ENCODE measurements around the gene SRSF8. TPM values are rescaled to one million over a fixed set of nuclear protein-coding genes. Genes with fewer than 3 reads are reported as not detected.
A peak's percentile ranks its signal among the peaks of the same experiment; 100 is the strongest.

Gene SRSF8
- total RNA-seq, 1 donor from 2014 or later, result 42.9 TPM

- no peak overlapping the region for H3K27ac ChIP-seq
- DNase-seq (no peak), ATAC-seq (no peak)
- no peaks in the 10 kb centered on the region for H3K27me3 ChIP-seq (ENCODE audit: low read depth)
- peaks cover 52% of the 10 kb centered on the region for H3K4me1 ChIP-seq
- no peaks in the 10 kb centered on the region for H3K36me3 ChIP-seq
- TF ChIP-seq CTCF (IDR thresholded peaks at IDR 0.05), result no peak
- intact Hi-C loops (cut with DNase I), result no loop called here
- H3K9me3 ChIP-seq, result no peaks in the 10 kb centered on the region
- no peak overlapping the region for H3K4me3 ChIP-seq
Measured at GRCh38 chr11:95091663-95092180, 25.0 kb downstream of the SRSF8 start.

GRCh38 chr11:95092549-95093324 is 26.0 kb downstream of the SRSF8 start:
- DNase-seq, result no peak
- no peaks in the 10 kb centered on the region for H3K9me3 ChIP-seq
- intact Hi-C loops (cut with DNase I), result no loop called here

GRCh38 chr11:95093548-95093947 is 26.8 kb downstream of the SRSF8 start:
- no peak for DNase-seq
- no peaks in the 10 kb centered on the region for H3K36me3 ChIP-seq
- no peak for TF ChIP-seq CTCF (IDR thresholded peaks at IDR 0.05)
- no peaks in the 10 kb centered on the region for H3K9me3 ChIP-seq
- peaks cover 52% of the 10 kb centered on the region for H3K4me1 ChIP-seq
- no peak overlapping the region for H3K4me3 ChIP-seq
- no peaks in the 10 kb centered on the region for H3K27me3 ChIP-seq (ENCODE audit: low read depth)
- ATAC-seq, result no peak
- intact Hi-C loops (cut with DNase I), result no loop called here
- H3K27ac ChIP-seq, result no peak overlapping the region

More at GRCh38 chr11:95092549-95093324, 26.0 kb downstream of the SRSF8 start:
- H3K27me3 ChIP-seq (ENCODE audit: low read depth), result no peaks in the 10 kb centered on the region
- H3K36me3 ChIP-seq, result no peaks in the 10 kb centered on the region
- H3K4me1 ChIP-seq, result peaks cover 52% of the 10 kb centered on the region
- no peak overlapping the region for H3K27ac ChIP-seq
- H3K4me3 ChIP-seq, result no peak overlapping the region
- no peak for ATAC-seq
- peak; percentile 42 for TF ChIP-seq CTCF (IDR thresholded peaks at IDR 0.05)

GRCh38 chr11:95095858-95096587 is 29.3 kb downstream of the SRSF8 start:
- H3K27ac ChIP-seq, result no peak overlapping the region
- H3K9me3 ChIP-seq, result no peaks in the 10 kb centered on the region
- H3K27me3 ChIP-seq (ENCODE audit: low read depth), result no peaks in the 10 kb centered on the region
- no peak for ATAC-seq
- H3K4me1 ChIP-seq, result peaks cover 36% of the 10 kb centered on the region
- no peaks in the 10 kb centered on the region for H3K36me3 ChIP-seq
- H3K4me3 ChIP-seq, result no peak overlapping the region
- intact Hi-C loops (cut with DNase I), result no loop called here
- TF ChIP-seq CTCF (IDR thresholded peaks at IDR 0.05), result no peak
- DNase-seq, result no peak

GRCh38 chr11:95097209-95097608 is 30.5 kb downstream of the SRSF8 start:
- no peak for TF ChIP-seq CTCF (IDR thresholded peaks at IDR 0.05)
- intact Hi-C loops (cut with DNase I), result no loop called here
- H3K27ac ChIP-seq, result no peak overlapping the region
- H3K9me3 ChIP-seq, result no peaks in the 10 kb centered on the region
- ATAC-seq (no peak), DNase-seq (no peak)
- H3K4me1 ChIP-seq, result peaks cover 24% of the 10 kb centered on the region
- H3K36me3 ChIP-seq, result no peaks in the 10 kb centered on the region
- no peaks in the 10 kb centered on the region for H3K27me3 ChIP-seq (ENCODE audit: low read depth)
- H3K4me3 ChIP-seq, result no peak overlapping the region
